H1 (cell line): Measurements from ENCODE around the gene GRIK4.

Experiments used
- CTCF ChIP-seq, 3 experiments: IDR thresholded peaks; 1 replicate in 2 of 3; 2 replicates in 1 of 3; pipeline versions ENCODE4 v1.5.1 to v1.6.1; 2011; ENCODE audit warnings: low read length in 3 of 3, mild to moderate bottlenecking in 3 of 3, inconsistent platforms in 2 of 3, low read depth in 1 of 3, moderate library complexity in 1 of 3; ENCODE audit not compliant: insufficient read depth in 1 of 3; ENCODE audit errors: control extremely low read depth in 1 of 3
- EGR1 ChIP-seq: IDR thresholded peaks from 2 replicates; pipeline ENCODE4 v1.6.1; 2011; ENCODE audit warnings: low read depth, low read length, borderline replicate concordance
- EZH2 ChIP-seq: fragments of 200-600 bp; sonication (generic); IDR thresholded peaks from 2 replicates; pipeline ENCODE4 v1.7.1; 2012; ENCODE audit warnings: low read depth, mild to moderate bottlenecking, moderate library complexity, low read length, inconsistent platforms; ENCODE audit not compliant: severe bottlenecking
- HDAC6 ChIP-seq: IDR thresholded peaks from one replicate; pipeline ENCODE4 v1.7.1; 2012; ENCODE audit warnings: low read depth, mild to moderate bottlenecking, inconsistent platforms, low read length, moderate library complexity
- JUND ChIP-seq: IDR thresholded peaks from 2 replicates; pipeline ENCODE4 v1.6.1; 2011; ENCODE audit warnings: mild to moderate bottlenecking, improper control_type of control experiment, low read length
- KDM5A ChIP-seq: fragments of 200-600 bp; IDR thresholded peaks from 2 replicates; pipeline ENCODE4 v1.7.1; 2012; ENCODE audit warnings: mild to moderate bottlenecking, low read length, inconsistent platforms, mixed read lengths
- POLR2A ChIP-seq, 2 experiments: IDR thresholded peaks; 1 replicate in 1 of 2; 2 replicates in 1 of 2; pipeline ENCODE4 v1.6.1; 2011; ENCODE audit warnings: low read depth in 2 of 2, low read length in 2 of 2, mild to moderate bottlenecking in 2 of 2; ENCODE audit errors: control extremely low read depth in 1 of 2
- RXRA ChIP-seq: IDR thresholded peaks from 2 replicates; pipeline ENCODE4 v1.6.1; 2011; ENCODE audit warnings: low read depth, mild to moderate bottlenecking, low read length, moderate library complexity; ENCODE audit not compliant: insufficient read depth
- SAP30 ChIP-seq: fragments of 300-600 bp; sonication (generic); IDR thresholded peaks from 2 replicates; pipeline ENCODE4 v1.7.1; 2012; ENCODE audit warnings: low read length, moderate library complexity, mild to moderate bottlenecking, inconsistent platforms; ENCODE audit not compliant: insufficient read depth, insufficient replicate concordance
- SIN3A ChIP-seq, 2 experiments: IDR thresholded peaks in 1 of 2; conservative IDR thresholded peaks in 1 of 2; 2 replicates each; pipeline ENCODE4 v1.6.1; 2011 to 2012; ENCODE audit warnings: low read length in 2 of 2, improper control_type of control experiment in 1 of 2, low read depth in 1 of 2, mild to moderate bottlenecking in 1 of 2
- TF ChIP-seq, protein P1 (sequence below): IDR thresholded peaks from 2 replicates; pipeline ENCODE4 v1.6.1; 2012; ENCODE audit warnings: inconsistent platforms

DNA sequence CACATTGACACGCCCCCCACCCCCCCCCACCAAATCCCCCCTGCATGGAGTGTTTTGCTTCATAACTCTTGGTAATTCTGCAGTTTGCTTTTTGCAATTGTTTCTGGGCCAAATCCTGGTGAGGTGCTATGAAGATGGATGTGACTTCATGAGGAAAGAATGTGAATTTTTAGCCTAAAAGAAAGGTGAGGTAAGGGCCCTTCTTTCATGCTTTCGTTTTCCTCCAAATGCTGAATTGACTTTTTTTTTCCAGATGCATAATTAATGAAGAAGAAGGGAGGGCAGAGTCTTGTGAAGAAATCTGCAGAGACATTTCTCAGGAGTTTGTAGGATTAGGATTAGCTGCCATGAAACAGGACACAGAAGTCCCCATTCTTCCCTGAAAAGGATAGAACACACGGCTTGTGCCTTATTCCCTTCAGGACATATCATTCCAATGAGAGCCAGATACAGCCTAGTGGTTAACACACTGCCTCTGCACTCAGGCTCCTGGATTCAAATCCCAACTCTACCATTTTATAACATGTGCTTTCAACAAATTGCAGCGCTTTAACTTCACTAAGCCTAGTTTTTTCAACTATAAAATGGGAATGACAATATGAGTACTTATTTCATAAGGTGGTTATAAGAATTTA is 492.8 kb downstream of the GRIK4 start:
- TF ChIP-seq JUND (peak; percentile 52; the same call in 1 of the 2 replicates), CTCF (IDR thresholded peaks at IDR 0.05; ENCODE audit: control extremely low read depth in 1 of 3, insufficient read depth in 1 of 3, low read depth in 1 of 3, low read length in 3 of 3) (no peak), POLR2A (IDR thresholded peaks at IDR 0.05; ENCODE audit: control extremely low read depth in 1 of 2, low read depth in 2 of 2, low read length in 2 of 2) (no peak), EZH2 (no peak), RXRA (no peak), HDAC6 (no peak), EGR1 (no peak), SAP30 (no peak), KDM5A (no peak), SIN3A (conservative IDR thresholded peaks at IDR 0.05 in 1 of 2, IDR thresholded peaks at IDR 0.05 in 1 of 2; ENCODE audit: low read depth in 1 of 2, low read length in 2 of 2) (no peak)
- TF ChIP-seq, protein P1, sequence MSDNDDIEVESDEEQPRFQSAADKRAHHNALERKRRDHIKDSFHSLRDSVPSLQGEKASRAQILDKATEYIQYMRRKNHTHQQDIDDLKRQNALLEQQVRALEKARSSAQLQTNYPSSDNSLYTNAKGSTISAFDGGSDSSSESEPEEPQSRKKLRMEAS, result no peak
